Stimulated activated memory B cell treated with anti-CD40 and anti-IgM and Interleukin-4, amounts not matched to agents 10 μg/mL and 1 μg/mL and 100 μg/mL, for 72 hours (primary cell): ENCODE measurements around the gene DCTN5.

Experiments used
- ATAC-seq: fragments of 150-1000 bp; cut with Tn5 transposase; 2 replicates; pipeline ENCODE4 v1.10.0; 2021
- H3K27ac Mint-ChIP-seq: one replicate; pipeline ENCODE4 v1.8.0; 2022; ENCODE audit warnings: mild to moderate bottlenecking, mixed read lengths
- H3K27me3 Mint-ChIP-seq: one replicate; pipeline ENCODE4 v1.8.0; 2022; ENCODE audit warnings: mixed read lengths
- H3K36me3 Mint-ChIP-seq: one replicate; pipeline ENCODE4 v1.8.0; 2022; ENCODE audit warnings: mixed read lengths
- H3K4me1 Mint-ChIP-seq: one replicate; pipeline ENCODE4 v1.8.0; 2022; ENCODE audit warnings: mixed read lengths
- H3K4me3 Mint-ChIP-seq: one replicate; pipeline ENCODE4 v1.8.0; 2022; ENCODE audit warnings: mild to moderate bottlenecking, moderate library complexity, mixed read lengths
- H3K9me3 Mint-ChIP-seq: one replicate; pipeline ENCODE4 v1.8.0; 2022; ENCODE audit warnings: mixed read lengths

Gene DCTN5

GRCh38 chr16:23678430-23679273 lies 37.4 kb downstream of the DCTN5 start, which contains the start of gene PLK1:
TSS of gene PLK1 (plus strand) at chr16:23678889. CDS start at chr16:23678933, 44 bp downstream.
- Mint-ChIP-seq H3K27me3 (peaks cover 13% of the 10 kb centered on the region), H3K4me3 (peak within 1 kb of the TSS; percentile 86), H3K36me3 (peaks cover 31% of the 10 kb centered on the region)

GRCh38 chr16:23679274-23679985 lies 38.2 kb downstream of the DCTN5 start:
- ATAC-seq: no peak
- Mint-ChIP-seq H3K27ac (peak overlapping the region; percentile 47), H3K9me3 (no peaks in the 10 kb centered on the region), H3K4me3 (peak overlapping the region; percentile 86), H3K4me1 (peaks cover 21% of the 10 kb centered on the region), H3K36me3 (peaks cover 32% of the 10 kb centered on the region), H3K27me3 (peaks cover 13% of the 10 kb centered on the region)

More at GRCh38 chr16:23678430-23679273, 37.4 kb downstream of the DCTN5 start, which contains the start of gene PLK1:
- H3K27ac Mint-ChIP-seq: peak within 1 kb of the TSS; percentile 47
- H3K4me1 Mint-ChIP-seq: peaks cover 21% of the 10 kb centered on the region
- H3K9me3 Mint-ChIP-seq: no peaks in the 10 kb centered on the region
- ATAC-seq: peak; percentile 92

- Mint-ChIP-seq H3K4me3 (peak overlapping the region; percentile 86), H3K27me3 (peaks cover 13% of the 10 kb centered on the region), H3K4me1 (peaks cover 21% of the 10 kb centered on the region), H3K27ac (no peak overlapping the region), H3K9me3 (no peaks in the 10 kb centered on the region), H3K36me3 (peaks cover 26% of the 10 kb centered on the region)
- ATAC-seq: no peak
Observed at GRCh38 chr16:23679986-23680336, 38.7 kb downstream of the DCTN5 start.

GRCh38 chr16:23682181-23682580 lies 40.9 kb downstream of the DCTN5 start:
- Mint-ChIP-seq H3K4me3 (no peak overlapping the region), H3K4me1 (peaks cover 21% of the 10 kb centered on the region), H3K27me3 (peaks cover 13% of the 10 kb centered on the region), H3K9me3 (no peaks in the 10 kb centered on the region), H3K27ac (no peak overlapping the region), H3K36me3 (peaks cover 26% of the 10 kb centered on the region)
- no peak for ATAC-seq

- H3K9me3 Mint-ChIP-seq: no peaks in the 10 kb centered on the region
- peaks cover 39% of the 10 kb centered on the region for H3K36me3 Mint-ChIP-seq
Observed at GRCh38 chr16:23683487-23683886, 42.2 kb downstream of the DCTN5 start.

GRCh38 chr16:23687034-23687808 lies 46.0 kb downstream of the DCTN5 start:
- H3K9me3 Mint-ChIP-seq: no peaks in the 10 kb centered on the region
- H3K27ac Mint-ChIP-seq: no peak overlapping the region
- no peaks in the 10 kb centered on the region for H3K27me3 Mint-ChIP-seq

More at GRCh38 chr16:23683487-23683886, 42.2 kb downstream of the DCTN5 start:
- Mint-ChIP-seq H3K27me3 (peaks cover 13% of the 10 kb centered on the region), H3K4me3 (no peak overlapping the region), H3K27ac (no peak overlapping the region), H3K4me1 (peaks cover 15% of the 10 kb centered on the region)
- ATAC-seq: no peak

GRCh38 chr16:23689442-23690187 lies 48.3 kb downstream of the DCTN5 start:
- no peak overlapping the region for H3K4me3 Mint-ChIP-seq
- H3K4me1 Mint-ChIP-seq: peaks cover 3% of the 10 kb centered on the region
- H3K9me3 Mint-ChIP-seq: no peaks in the 10 kb centered on the region
- no peak for ATAC-seq
- H3K36me3 Mint-ChIP-seq: peaks cover 35% of the 10 kb centered on the region
- no peak overlapping the region for H3K27ac Mint-ChIP-seq
- H3K27me3 Mint-ChIP-seq: peaks cover 4% of the 10 kb centered on the region

More at GRCh38 chr16:23687034-23687808, 46.0 kb downstream of the DCTN5 start:
- Mint-ChIP-seq H3K4me3 (no peak overlapping the region), H3K4me1 (no peaks in the 10 kb centered on the region), H3K36me3 (peaks cover 45% of the 10 kb centered on the region)
- ATAC-seq: no peak

- peaks cover 12% of the 10 kb centered on the region for H3K27me3 Mint-ChIP-seq
Observed at GRCh38 chr16:23690771-23691482, 49.7 kb downstream of the DCTN5 start.

GRCh38 chr16:23691483-23692189 lies 50.4 kb downstream of the DCTN5 start:
- H3K9me3 Mint-ChIP-seq: no peaks in the 10 kb centered on the region
- H3K36me3 Mint-ChIP-seq: peaks cover 35% of the 10 kb centered on the region
- H3K4me3 Mint-ChIP-seq: no peak overlapping the region
- peaks cover 9% of the 10 kb centered on the region for H3K4me1 Mint-ChIP-seq
- ATAC-seq: no peak
- H3K27ac Mint-ChIP-seq: no peak overlapping the region
- peaks cover 12% of the 10 kb centered on the region for H3K27me3 Mint-ChIP-seq

More at GRCh38 chr16:23690771-23691482, 49.7 kb downstream of the DCTN5 start:
- ATAC-seq: no peak
- H3K36me3 Mint-ChIP-seq: peaks cover 35% of the 10 kb centered on the region
- no peak overlapping the region for H3K27ac Mint-ChIP-seq
- peaks cover 9% of the 10 kb centered on the region for H3K4me1 Mint-ChIP-seq
- H3K4me3 Mint-ChIP-seq: no peak overlapping the region
- H3K9me3 Mint-ChIP-seq: no peaks in the 10 kb centered on the region

- Mint-ChIP-seq H3K4me1 (peaks cover 9% of the 10 kb centered on the region), H3K36me3 (peaks cover 31% of the 10 kb centered on the region), H3K27me3 (peaks cover 12% of the 10 kb centered on the region), H3K9me3 (no peaks in the 10 kb centered on the region), H3K27ac (no peak overlapping the region), H3K4me3 (no peak overlapping the region)
- no peak for ATAC-seq
Observed at GRCh38 chr16:23692190-23692837, 51.0 kb downstream of the DCTN5 start.

- H3K27me3 Mint-ChIP-seq: peaks cover 12% of the 10 kb centered on the region
- no peak overlapping the region for H3K27ac Mint-ChIP-seq
- peaks cover 12% of the 10 kb centered on the region for H3K36me3 Mint-ChIP-seq
- H3K9me3 Mint-ChIP-seq: no peaks in the 10 kb centered on the region
- H3K4me3 Mint-ChIP-seq: no peak overlapping the region
- peaks cover 17% of the 10 kb centered on the region for H3K4me1 Mint-ChIP-seq
- ATAC-seq: no peak
Observed at GRCh38 chr16:23694265-23694643, 53.0 kb downstream of the DCTN5 start.

- peak overlapping the region; percentile 46 for H3K4me3 Mint-ChIP-seq
- H3K9me3 Mint-ChIP-seq: no peaks in the 10 kb centered on the region
- peaks cover 6% of the 10 kb centered on the region for H3K36me3 Mint-ChIP-seq
- peaks cover 20% of the 10 kb centered on the region for H3K4me1 Mint-ChIP-seq
- H3K27me3 Mint-ChIP-seq: peaks cover 12% of the 10 kb centered on the region
- ATAC-seq: peak; percentile 40
- H3K27ac Mint-ChIP-seq: no peak overlapping the region
Observed at GRCh38 chr16:23694644-23695373, 53.5 kb downstream of the DCTN5 start.
